ENCODE results near the gene TMEM145. TPM values are rescaled to one million over a fixed set of nuclear protein-coding genes. Genes with fewer than 3 reads are reported as not detected.

The TMEM145 gene
- total RNA-seq, 1 donor from 2014 or later = 0.12 TPM

- intact Hi-C loops (cut with micrococcal nuclease) = no loop called here
Measured at GRCh38 chr19:42277821-42278451, 35.2 kb upstream of the TMEM145 start.

GRCh38 chr19:42278452-42279154, 34.5 kb upstream of the TMEM145 start:
- intact Hi-C loops (cut with micrococcal nuclease) = loop anchor here (1.0 kb wide), 1 partner anchor 170 kb away; no protein-coding TSS in a partner anchor

GRCh38 chr19:42279155-42279901, 33.8 kb upstream of the TMEM145 start:
- intact Hi-C loops (cut with micrococcal nuclease) = loop anchor here (1.0 kb wide), 1 partner anchor 171 kb away; no protein-coding TSS in a partner anchor

DNA sequence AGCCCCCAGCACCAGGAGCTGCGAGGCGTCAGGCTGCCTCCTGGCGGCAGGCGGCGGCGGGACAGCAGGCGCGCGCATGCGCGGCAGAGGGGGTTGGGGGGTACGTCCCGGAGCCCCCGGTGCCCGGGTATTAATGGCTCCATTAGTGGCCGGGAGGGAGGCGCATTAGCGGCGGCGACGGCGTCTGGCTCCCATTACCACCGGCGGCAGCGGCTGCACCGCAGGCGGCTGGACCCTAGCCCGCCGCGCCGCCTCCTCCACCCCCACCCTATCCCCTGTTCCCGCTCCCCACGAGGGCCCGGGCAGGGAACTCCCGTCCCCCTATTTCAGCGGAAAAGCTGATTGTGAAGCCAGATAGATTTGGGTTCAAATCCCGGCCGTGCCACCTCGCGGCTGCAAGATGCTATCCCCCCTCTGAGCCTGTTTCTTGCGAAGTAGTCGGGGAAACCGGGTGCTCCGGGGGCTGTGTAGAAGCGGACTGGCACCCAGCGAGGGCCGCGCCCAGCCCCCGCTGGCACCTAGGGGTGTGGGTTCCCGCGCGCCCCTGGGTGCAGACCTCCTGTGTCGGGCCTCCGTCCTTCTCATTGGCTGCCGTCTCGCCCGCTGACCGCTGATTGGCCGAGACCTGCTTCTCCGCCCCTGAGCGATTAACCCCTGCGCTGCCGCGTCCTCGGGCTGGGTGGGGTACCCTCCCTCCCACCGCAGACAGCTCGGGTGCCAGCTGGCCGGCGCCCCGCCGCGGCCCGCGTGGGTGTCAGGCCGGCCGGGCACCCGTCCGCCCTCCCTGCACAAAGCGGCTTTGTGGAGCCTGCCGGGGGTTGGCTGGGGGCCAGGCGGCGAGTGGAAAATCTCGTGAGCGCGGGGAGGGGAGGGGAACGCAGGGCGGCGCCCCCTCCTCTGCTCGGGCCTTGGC, 33.0 kb upstream of the TMEM145 start:
- intact Hi-C loops (cut with micrococcal nuclease) = loop anchor here (1.0 to 5.0 kb wide), 5 partner anchors 147 to 1018 kb away; partner anchors contain the start of genes ARHGEF1, HNRNPUL1 and RABAC1

GRCh38 chr19:42280815-42281145, 32.3 kb upstream of the TMEM145 start:
- intact Hi-C loops (cut with micrococcal nuclease) = loop anchor here (1.0 to 5.0 kb wide), 4 partner anchors 147 to 1018 kb away; partner anchors contain the start of genes ARHGEF1, HNRNPUL1 and RABAC1

- intact Hi-C loops (cut with micrococcal nuclease) = loop anchor here (2.0 to 5.0 kb wide), 3 partner anchors 322 to 1019 kb away; partner anchors contain the start of genes ARHGEF1, HNRNPUL1 and RABAC1
Measured at GRCh38 chr19:42281146-42281826, 31.8 kb upstream of the TMEM145 start.

GRCh38 chr19:42281827-42282762, 31.0 kb upstream of the TMEM145 start:
- intact Hi-C loops (cut with micrococcal nuclease) = loop anchor here (2.0 to 5.0 kb wide), 3 partner anchors 323 to 1020 kb away; partner anchors contain the start of genes ARHGEF1, HNRNPUL1 and RABAC1

- intact Hi-C loops (cut with micrococcal nuclease) = loop anchor here (1.0 to 5.0 kb wide), 13 partner anchors 15 to 1021 kb away; partner anchors contain the start of genes ARHGEF1, ERF, HNRNPUL1 and MEGF8
Measured at GRCh38 chr19:42282819-42283187, 30.3 kb upstream of the TMEM145 start.

- intact Hi-C loops (cut with micrococcal nuclease) = loop anchor here (1.0 to 5.0 kb wide), 13 partner anchors 15 to 1021 kb away; partner anchors contain the start of genes ARHGEF1, ERF, HNRNPUL1 and MEGF8
Measured at GRCh38 chr19:42283188-42284065, 29.7 kb upstream of the TMEM145 start.

DNA sequence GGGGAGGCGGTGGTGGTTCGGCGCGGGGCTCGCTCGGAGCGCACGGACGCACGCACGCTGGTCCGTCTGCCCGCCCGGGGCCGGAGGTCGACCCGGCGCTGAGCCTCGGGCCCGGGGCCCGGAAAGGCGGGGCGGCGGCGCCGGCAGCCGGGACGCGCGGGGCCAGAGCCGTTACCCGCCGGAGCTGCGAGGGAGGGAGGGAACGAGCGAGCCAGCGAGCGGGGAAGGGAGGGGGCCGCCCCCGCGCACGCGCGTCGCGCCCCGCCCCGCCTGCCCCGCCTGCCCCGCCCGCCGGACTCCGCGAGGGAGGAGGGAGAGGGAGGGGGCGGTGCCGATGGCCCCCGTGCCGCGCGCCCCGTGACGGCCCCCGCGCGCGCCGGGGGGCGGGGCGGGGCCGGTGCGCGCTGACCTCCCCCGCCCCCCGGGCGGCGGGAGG, 29.0 kb upstream of the TMEM145 start:
- intact Hi-C loops (cut with micrococcal nuclease) = loop anchor here (5.0 kb wide), 2 partner anchors 402 to 1022 kb away; partner anchors contain the start of genes ARHGEF1 and HNRNPUL1

DNA sequence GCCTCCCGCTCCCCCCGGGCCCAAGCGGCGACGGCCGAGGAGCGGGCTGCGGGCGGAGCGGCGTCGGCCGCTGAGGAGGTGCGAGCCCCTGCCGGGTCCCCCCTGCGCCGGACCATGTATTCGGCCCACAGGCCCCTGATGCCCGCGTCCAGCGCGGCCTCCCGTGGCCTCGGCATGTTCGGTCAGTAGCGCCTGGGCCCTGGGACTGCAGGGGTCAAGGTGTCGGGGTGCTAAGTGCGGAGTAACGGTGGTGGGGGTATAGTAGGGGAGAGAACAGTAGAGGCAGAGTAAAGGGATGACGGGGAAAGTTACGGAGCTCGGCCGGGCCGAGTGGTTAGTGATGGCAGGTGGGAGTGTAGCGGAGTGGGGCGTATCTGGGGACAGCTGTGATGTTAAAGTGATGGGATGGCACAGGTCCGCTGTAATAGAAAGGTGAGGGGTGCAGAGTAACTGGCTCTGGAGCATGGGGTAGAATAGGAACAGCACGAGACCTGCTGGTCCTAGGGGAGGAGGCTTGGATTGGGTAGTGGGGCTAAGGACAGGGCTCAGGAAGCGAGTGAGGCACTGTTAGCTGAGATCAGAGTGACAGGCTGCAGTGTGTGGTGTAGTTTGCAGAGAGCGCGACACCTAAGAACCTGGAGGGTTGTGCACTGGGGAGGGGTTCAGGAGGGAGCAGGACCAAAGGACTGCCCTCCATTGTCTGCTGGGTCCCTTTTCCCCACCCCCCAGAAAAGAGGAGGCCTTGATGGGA, 28.3 kb upstream of the TMEM145 start:
- intact Hi-C loops (cut with micrococcal nuclease) = loop anchor here (5.0 kb wide), 2 partner anchors 402 to 1022 kb away; partner anchors contain the start of genes ARHGEF1 and HNRNPUL1

- intact Hi-C loops (cut with micrococcal nuclease) = no loop called here
Measured at GRCh38 chr19:42285541-42285941, 27.6 kb upstream of the TMEM145 start.

DNA sequence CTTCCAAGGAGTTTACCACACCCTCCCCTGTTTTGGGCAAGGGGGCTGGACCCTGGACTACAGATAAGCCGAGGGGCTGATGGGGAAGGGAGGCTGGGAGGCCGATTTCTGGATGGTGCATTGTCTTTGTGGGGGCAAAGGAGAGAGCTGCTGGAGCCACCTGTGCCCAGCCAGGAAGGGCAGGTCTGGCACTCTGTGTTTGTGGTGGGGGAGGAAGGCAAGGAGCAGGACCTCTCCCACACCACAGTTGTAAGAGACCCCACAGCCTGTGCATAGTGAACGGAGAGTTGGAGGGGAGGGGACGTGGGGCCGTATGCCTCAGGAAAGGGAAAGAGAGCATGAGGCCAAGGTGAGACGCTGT, 27.1 kb upstream of the TMEM145 start:
- intact Hi-C loops (cut with micrococcal nuclease) = no loop called here

GRCh38 chr19:42286349-42287016, 26.6 kb upstream of the TMEM145 start:
- intact Hi-C loops (cut with micrococcal nuclease) = no loop called here

DNA sequence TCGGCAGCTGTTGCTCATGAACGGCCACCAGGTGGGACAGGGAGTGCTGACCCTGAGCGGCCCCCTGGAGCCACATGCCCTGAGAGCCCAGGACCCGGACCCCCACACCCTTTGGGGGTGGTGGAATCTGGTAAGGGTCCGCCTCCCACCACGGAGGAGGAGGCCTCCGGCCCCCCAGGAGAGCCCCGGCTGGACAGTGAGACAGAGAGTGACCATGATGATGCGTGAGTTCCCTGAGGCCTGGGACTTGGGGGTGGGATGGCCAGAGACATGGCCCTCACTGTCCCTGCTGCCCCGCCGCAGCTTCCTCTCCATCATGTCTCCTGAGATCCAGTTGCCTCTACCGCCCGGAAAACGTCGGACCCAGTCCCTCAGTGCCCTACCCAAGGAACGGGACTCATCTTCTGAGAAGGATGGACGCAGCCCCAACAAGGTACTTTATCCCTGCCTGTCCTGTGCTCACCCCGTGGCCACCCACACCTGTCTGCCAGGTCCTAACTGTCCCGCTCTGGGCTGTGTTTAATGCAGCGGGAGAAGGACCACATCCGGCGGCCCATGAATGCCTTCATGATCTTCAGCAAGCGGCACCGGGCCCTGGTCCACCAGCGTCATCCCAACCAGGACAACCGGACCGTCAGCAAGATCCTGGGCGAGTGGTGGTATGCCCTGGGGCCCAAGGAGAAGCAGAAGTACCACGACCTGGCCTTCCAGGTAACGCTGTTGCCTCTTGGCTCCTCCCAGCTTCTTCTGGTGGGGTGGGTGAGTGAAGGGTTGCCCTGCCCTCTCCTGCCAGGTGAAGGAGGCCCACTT, 25.9 kb upstream of the TMEM145 start:
- intact Hi-C loops (cut with micrococcal nuclease) = no loop called here

- intact Hi-C loops (cut with micrococcal nuclease) = no loop called here
Measured at GRCh38 chr19:42287827-42288107, 25.3 kb upstream of the TMEM145 start.
